MCF 10A (cell line): Measurements from ENCODE around the gene SQOR. TPM values are rescaled to one million over a fixed set of nuclear protein-coding genes. Genes with fewer than 3 reads are reported as not detected.
A peak's percentile ranks its signal among the peaks of the same experiment; 100 is the strongest.

Source experiments
- BruUV-seq: library from RNA; stranded (reverse); fragments of 400-500 nt; replicated peaks from 2 replicates; lab custom pipeline; 2021; lab: Mats Ljungman, UMichigan
- CTCF ChIA-PET: fragments of 300-600 bp; sonication (Branson Sonifier 250); formaldehyde crosslinking; extraction: SDS; loops from one replicate; lab custom pipeline; 2021; ENCODE audit warnings: antibody characterized with exemption, inconsistent platforms; lab: Yijun Ruan, JAX
- POLR2A ChIA-PET: fragments of 300-600, 350-650 bp; sonication (Branson Sonifier 250); formaldehyde crosslinking; extraction: SDS; loops from one replicate; lab custom pipeline; 2020; ENCODE audit warnings: antibody characterized with exemption, inconsistent platforms; lab: Yijun Ruan, JAX
- DNase-seq: peaks from one replicate; pipeline ENCODE4 v3.0.0-alpha.2; 2018; ENCODE audit not compliant: unreplicated experiment
- H3K27ac Mint-ChIP-seq: one replicate; pipeline ENCODE4 v1.8.0; 2022; ENCODE audit warnings: mild to moderate bottlenecking, low read depth, mixed read lengths; ENCODE audit not compliant: unreplicated experiment
- H3K27me3 Mint-ChIP-seq: one replicate; pipeline ENCODE4 v1.8.0; 2022; ENCODE audit warnings: mixed read lengths; ENCODE audit not compliant: insufficient read depth, unreplicated experiment
- H3K36me3 Mint-ChIP-seq: one replicate; pipeline ENCODE4 v1.8.0; 2022; ENCODE audit warnings: mild to moderate bottlenecking, moderate library complexity, mixed read lengths; ENCODE audit not compliant: insufficient read depth, unreplicated experiment
- H3K4me1 Mint-ChIP-seq: one replicate; pipeline ENCODE4 v1.8.0; 2022; ENCODE audit warnings: mixed read lengths; ENCODE audit not compliant: insufficient read depth, unreplicated experiment
- H3K4me3 Mint-ChIP-seq: one replicate; pipeline ENCODE4 v1.8.0; 2022; ENCODE audit warnings: mild to moderate bottlenecking, moderate library complexity, mixed read lengths; ENCODE audit not compliant: unreplicated experiment
- H3K9me3 Mint-ChIP-seq: one replicate; pipeline ENCODE4 v1.8.0; 2022; ENCODE audit warnings: mixed read lengths; ENCODE audit not compliant: unreplicated experiment
- intact Hi-C: fragments of 100-400 bp; cut with micrococcal nuclease; formaldehyde crosslinking; loops from 2 replicates; pipeline ENCODE4 v1.14.1; 2022
- total RNA-seq: library from RNA; stranded (reverse); gene quantifications from 2 replicates; pipeline ENCODE4 v1.2.3, GENCODE V29; 2022
- TF ChIP-seq, protein P1 (sequence below): fragments of 200-600 bp; IDR thresholded peaks from one replicate; pipeline ENCODE4 v1.8.0; 2022; ENCODE audit warnings: antibody characterized with exemption, mild to moderate bottlenecking; ENCODE audit not compliant: unreplicated experiment

SQOR gene
- total RNA-seq, 1 experiment from 2014 or later, result 75.0 TPM

DNA sequence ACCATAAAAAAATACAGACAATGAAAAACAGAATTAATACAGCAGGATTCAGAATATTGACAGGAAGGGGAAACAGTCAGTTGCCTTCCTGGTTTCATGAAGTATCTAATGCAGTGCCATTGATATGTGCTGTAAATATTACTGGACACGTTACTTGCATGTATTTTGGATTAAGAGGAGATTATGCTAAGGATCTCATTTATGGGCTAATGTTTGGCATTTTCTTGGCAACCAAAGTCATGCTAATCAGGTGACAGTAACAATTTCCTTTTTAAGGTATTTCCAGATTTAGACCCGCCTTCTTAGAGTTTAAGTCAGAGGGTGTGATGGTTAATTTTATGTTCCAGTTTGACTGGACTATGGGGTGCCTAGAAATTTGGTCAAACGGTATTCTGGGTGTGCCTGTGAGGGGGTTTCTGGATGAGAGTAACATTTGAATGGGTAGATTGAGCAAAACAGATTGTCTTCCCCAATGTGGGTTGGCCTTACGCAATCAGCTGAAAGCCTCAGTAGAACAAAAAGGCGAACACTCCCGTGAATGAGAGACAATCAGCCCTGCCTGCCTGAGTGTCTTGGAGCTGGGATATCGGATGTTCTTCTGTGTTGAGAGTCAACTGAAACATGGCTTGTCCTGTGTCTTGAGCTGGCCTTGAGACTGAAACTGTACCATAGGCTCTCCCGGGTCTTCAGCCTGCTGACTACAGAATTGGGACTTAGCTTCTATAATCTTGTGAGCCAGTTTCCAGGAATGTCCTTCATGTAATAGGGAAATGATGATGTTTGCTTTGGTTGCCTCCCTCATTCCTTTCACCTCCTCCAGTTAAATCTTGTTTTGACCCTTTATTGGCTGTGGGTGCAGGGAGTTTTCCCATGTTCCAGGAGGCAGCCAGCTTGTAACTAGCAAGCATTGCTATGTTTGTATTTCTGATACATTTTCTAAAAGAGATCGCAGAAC lies 10.5 kb downstream of the SQOR start:
- Mint-ChIP-seq H3K4me3 (peak overlapping the region; percentile 62), H3K27ac (peak overlapping the region; percentile 92), H3K36me3 (no peaks in the 10 kb centered on the region), H3K27me3 (no peaks in the 10 kb centered on the region), H3K9me3 (no peaks in the 10 kb centered on the region), H3K4me1 (peaks cover 46% of the 10 kb centered on the region)
- CTCF ChIA-PET, result interaction anchor here (0.6 to 2.7 kb wide), 5 partner anchors 10 to 482 kb away, joined by 3 to 11 read pairs (median 4); partner anchors contain the start of gene SQOR
- intact Hi-C loops, result no loop called here
- TF ChIP-seq, protein P1, sequence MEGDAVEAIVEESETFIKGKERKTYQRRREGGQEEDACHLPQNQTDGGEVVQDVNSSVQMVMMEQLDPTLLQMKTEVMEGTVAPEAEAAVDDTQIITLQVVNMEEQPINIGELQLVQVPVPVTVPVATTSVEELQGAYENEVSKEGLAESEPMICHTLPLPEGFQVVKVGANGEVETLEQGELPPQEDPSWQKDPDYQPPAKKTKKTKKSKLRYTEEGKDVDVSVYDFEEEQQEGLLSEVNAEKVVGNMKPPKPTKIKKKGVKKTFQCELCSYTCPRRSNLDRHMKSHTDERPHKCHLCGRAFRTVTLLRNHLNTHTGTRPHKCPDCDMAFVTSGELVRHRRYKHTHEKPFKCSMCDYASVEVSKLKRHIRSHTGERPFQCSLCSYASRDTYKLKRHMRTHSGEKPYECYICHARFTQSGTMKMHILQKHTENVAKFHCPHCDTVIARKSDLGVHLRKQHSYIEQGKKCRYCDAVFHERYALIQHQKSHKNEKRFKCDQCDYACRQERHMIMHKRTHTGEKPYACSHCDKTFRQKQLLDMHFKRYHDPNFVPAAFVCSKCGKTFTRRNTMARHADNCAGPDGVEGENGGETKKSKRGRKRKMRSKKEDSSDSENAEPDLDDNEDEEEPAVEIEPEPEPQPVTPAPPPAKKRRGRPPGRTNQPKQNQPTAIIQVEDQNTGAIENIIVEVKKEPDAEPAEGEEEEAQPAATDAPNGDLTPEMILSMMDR, result no peak
- BruUV-seq, result TSS peak; percentile 14
- peak; percentile 76 for DNase-seq
- POLR2A ChIA-PET, result interaction anchor here (0.7 to 6.1 kb wide), 6 partner anchors 7 to 58 kb away, joined by 3 to 56 read pairs (median 10); partner anchors contain the start of genes BLOC1S6 and SQOR

GRCh38 chr15:45646220-45646619 lies 11.4 kb downstream of the SQOR start:
- ChIA-PET POLR2A (interaction anchor here (1.8 to 6.1 kb wide), 4 partner anchors 8 to 59 kb away, joined by 5 to 56 read pairs (median 31); partner anchors contain the start of genes BLOC1S6 and SQOR), CTCF (interaction anchor here (0.9 to 1.5 kb wide), 2 partner anchors 11 to 483 kb away, joined by 3 read pairs; partner anchors contain the start of gene SQOR)
- Mint-ChIP-seq H3K4me1 (peaks cover 37% of the 10 kb centered on the region), H3K4me3 (peak overlapping the region; percentile 62), H3K27ac (peak overlapping the region; percentile 92), H3K9me3 (no peaks in the 10 kb centered on the region), H3K27me3 (no peaks in the 10 kb centered on the region), H3K36me3 (no peaks in the 10 kb centered on the region)
- DNase-seq, result no peak
- intact Hi-C loops, result no loop called here
- no TSS peak for BruUV-seq
- TF ChIP-seq, protein P1, result no peak

DNA sequence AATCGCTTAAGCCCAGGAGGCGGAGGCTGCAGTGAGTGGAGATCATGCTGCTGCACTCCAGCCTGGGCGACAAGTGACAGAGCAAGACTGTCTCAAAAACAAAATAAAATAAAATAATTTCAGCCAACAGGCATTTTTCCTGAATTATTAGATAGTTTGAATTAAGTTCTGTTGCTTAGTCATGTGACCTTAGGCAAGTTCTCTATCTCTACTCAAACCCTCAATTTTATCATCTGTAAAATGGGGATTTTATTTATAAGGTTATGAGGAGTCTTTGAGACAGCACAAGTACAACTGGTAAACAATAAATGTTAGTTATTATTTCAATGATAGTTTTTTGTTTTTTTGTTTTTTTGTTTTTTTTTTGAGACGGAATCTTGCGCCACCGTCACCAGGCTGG lies 13.0 kb downstream of the SQOR start:
- TF ChIP-seq, protein P1, result no peak
- no TSS peak for BruUV-seq
- Mint-ChIP-seq H3K36me3 (peaks cover 9% of the 10 kb centered on the region), H3K27ac (no peak overlapping the region), H3K4me3 (no peak overlapping the region), H3K27me3 (no peaks in the 10 kb centered on the region), H3K9me3 (no peaks in the 10 kb centered on the region), H3K4me1 (peaks cover 22% of the 10 kb centered on the region)
- POLR2A ChIA-PET, result interaction anchor here (4.6 to 6.1 kb wide), 2 partner anchors 9 to 13 kb away, joined by 48 to 56 read pairs; partner anchors contain the start of gene SQOR
- intact Hi-C loops, result no loop called here
- no peak for DNase-seq
- CTCF ChIA-PET, result interaction anchor here (1.0 to 1.5 kb wide), 3 partner anchors 10 to 190 kb away, joined by 3 to 5 read pairs (median 3); partner anchors contain the start of gene SQOR
